Hematopoietic multipotent progenitor cell treated with erythropoietin and hydrocortisone succinate and interleukin-3 and kit ligand, for 15 days (in vitro differentiated cells): ENCODE measurements around the gene TGFBRAP1.
A peak's percentile ranks its signal among the peaks of the same experiment; 100 is the strongest.

Experiments used
- DNase-seq: peaks from one replicate; pipeline ENCODE4 v3.0.0-alpha.2; 2015; ENCODE audit warnings: low spot score

Gene TGFBRAP1

DNA sequence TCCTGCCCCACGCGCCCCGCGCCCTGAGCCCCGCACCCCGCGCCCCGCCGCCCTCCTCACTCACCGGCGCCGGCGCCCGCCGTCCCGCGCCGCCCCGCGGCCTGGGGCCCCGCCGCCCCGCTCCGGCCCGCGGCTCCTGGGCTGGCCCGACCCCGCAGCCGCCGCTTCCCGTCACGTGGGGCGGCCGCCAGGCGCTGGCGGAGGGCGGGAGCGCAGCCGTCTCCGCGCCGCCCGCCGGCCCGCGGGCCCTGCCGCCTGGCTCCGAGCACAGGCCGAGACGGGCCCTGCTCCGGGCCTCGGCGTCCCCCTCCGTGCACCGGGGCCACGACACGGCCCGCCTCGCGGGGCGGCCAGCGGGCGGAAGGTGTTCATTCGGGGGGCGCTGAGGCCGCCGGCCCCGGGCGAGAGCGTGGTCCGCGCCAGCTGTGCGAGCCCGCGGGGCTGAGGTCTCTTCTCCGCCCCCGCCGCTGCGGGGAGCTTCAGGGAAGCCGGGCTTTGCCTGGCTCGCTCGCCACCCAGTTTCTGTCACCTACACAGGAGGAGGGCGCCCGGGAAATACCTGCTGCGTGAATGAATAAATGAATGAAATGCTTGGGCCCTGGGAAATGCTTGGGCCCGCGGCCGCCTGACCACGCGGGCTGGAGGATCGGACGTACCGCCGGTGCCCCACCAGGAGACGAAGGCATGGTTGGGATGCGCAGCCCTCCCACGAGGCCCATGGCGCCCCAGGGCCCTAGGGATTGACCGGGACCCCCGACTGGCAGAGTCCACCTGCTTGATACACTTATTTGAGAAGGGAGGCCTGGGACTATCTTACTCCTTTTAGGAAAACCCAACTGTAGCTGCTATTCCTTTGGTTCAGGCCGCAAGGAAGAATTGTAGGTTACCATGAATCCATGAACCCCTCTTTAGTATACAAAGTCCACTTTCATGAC, at the start of gene TGFBRAP1:
TGFBRAP1 (minus strand) TSS at position 175 of the 935 bp plus-strand sequence. CDS start 21,434 bp downstream, outside the sequence.
- peak; percentile 58 for DNase-seq

DNA sequence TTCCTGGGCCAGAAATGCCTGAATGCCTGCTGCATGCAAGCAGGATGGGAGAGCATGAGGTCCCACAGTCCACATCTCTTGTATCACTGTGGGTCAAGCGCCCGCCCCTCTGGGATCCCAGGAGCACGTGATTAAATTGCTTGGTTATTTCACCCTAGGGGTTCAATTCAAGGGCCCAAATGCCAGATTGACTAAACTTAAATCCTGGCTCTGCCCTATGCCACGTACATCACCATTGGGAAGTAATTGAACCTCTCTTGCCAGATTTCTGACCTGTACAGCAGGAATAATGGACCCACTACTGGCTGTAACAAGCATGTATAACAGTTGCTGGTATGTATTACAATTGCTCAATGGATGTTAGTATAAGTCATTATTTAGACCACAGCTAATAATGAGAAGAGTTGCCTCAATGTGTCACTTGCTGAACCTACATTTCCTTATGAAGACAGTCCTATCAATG, 49.4 kb upstream of the TGFBRAP1 start:
- no peak for DNase-seq

DNA sequence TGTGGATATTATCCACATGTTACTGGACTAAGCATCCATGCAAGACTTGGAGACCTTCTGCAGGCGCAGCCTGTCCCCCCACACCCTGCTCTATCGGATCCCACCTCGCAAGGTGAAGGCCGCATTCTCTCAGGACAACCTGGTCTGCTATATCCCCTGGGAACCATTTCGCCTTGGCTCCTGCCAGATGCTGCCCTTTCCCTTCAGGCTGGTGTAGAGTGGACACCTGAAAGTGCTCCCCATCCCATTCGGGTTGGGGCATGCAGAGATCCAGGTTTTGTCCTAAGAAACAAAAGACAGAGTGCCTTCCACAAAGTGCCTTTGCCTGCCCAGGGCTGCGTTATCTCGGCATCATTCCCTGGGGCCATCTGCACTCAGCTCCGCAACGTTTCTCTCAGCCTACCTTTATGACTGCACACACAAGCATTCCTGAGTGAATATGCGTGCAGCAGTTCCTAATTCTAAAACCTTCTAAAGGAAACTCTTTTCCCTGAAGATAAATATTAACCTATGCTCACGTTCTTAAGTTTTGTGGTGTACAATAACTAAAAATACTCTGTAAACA, 48.8 kb upstream of the TGFBRAP1 start:
- no peak for DNase-seq

DNA sequence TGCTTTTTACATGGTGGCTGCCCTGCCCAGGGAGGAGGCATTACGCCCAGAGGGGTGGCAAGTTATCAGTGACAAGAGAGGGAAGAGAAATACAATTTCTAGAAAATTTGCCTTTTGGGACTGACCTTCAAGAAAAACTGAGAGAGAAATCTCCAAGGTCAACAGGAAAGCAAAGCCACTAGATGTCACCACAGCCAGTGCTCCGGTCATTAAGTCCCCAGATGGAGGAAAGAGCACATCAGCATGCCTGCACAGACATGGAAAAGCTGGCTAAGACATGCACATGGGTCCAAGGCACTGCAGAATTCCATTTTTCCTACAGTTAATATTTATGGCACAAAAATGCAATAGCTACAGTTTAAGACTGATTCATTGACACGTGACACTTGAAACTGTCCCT, 48.3 kb upstream of the TGFBRAP1 start:
- DNase-seq = peak; percentile 24

DNA sequence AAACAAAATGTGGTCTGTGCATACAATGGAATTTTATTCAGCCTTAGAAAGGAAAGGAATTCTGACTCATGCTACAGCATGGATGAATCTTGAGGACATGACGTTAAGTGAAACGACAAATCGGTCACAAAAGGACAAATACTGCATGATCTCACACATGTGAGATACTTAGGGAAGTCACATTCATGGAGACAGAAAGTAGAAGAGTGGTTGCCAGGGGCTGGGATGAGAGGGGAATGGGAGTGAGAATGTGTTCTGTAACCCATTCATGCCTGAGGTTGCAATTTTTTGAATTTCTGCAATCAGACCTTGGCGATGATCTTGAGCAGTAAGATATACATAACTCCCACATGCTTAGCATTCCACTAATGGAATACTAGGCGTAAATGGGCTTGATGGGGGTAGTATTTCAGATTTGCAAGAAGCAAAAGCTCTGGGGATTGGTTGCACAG, 47.3 kb upstream of the TGFBRAP1 start:
- no peak for DNase-seq

DNA sequence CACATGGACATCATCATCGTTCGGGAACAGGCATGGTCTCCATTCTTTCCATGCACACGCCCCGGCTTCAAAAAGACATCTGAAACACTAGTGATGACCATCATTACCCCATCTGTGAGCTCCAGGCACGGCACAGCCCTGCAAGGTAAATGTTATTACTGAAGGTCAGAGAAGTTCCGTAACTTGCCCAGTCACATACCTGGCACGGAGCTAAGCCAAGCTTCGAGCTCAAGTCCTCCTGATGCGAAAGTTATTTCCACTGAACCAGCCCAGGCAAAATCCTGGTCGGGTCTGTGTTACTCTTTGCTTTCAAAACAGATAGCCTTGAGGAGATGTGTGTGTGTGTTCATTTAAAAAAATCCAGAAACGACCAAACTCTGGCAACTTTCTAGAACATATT, 46.5 kb upstream of the TGFBRAP1 start:
- DNase-seq = no peak

- no peak for DNase-seq
Measured at GRCh38 chr2:105375001-105375561, 45.5 kb upstream of the TGFBRAP1 start.

GRCh38 chr2:105373895-105374401, 44.4 kb upstream of the TGFBRAP1 start:
- no peak for DNase-seq

GRCh38 chr2:105373344-105373781, 43.8 kb upstream of the TGFBRAP1 start:
- no peak for DNase-seq

DNA sequence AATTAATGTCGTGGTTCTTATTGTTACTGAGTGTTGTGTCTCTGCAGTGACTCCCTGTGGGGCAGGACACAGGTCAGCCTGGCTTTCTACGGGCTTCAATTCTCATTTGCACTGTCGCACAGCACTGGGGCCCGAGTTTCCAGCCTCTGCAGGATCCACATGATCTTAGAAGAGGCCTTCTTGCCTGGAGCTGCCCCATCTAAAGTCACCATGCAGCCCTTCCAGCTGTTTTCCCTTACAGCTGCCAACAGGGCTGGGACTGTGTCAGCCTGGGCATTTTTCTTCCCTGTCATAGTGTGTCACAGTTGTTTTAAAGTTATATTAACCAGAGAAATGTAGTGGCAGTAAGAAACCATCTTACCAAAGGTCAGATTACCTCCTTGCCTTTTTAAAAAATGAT, 42.3 kb upstream of the TGFBRAP1 start:
- DNase-seq = no peak

- no peak for DNase-seq
Measured at GRCh38 chr2:105371156-105371555, 41.6 kb upstream of the TGFBRAP1 start.

- peak; percentile 89 for DNase-seq
Measured at GRCh38 chr2:105369777-105370690, 40.5 kb upstream of the TGFBRAP1 start.

GRCh38 chr2:105368759-105369408, 39.3 kb upstream of the TGFBRAP1 start:
- no peak for DNase-seq

GRCh38 chr2:105365206-105365605, 35.7 kb upstream of the TGFBRAP1 start:
- no peak for DNase-seq

GRCh38 chr2:105364436-105365139, 35.1 kb upstream of the TGFBRAP1 start:
- no peak for DNase-seq

- DNase-seq = no peak
Measured at GRCh38 chr2:105362862-105363591, 33.5 kb upstream of the TGFBRAP1 start.

- no peak for DNase-seq
Measured at GRCh38 chr2:105361102-105361889, 31.8 kb upstream of the TGFBRAP1 start.

GRCh38 chr2:105358593-105358992, 29.1 kb upstream of the TGFBRAP1 start:
- DNase-seq = no peak

DNA sequence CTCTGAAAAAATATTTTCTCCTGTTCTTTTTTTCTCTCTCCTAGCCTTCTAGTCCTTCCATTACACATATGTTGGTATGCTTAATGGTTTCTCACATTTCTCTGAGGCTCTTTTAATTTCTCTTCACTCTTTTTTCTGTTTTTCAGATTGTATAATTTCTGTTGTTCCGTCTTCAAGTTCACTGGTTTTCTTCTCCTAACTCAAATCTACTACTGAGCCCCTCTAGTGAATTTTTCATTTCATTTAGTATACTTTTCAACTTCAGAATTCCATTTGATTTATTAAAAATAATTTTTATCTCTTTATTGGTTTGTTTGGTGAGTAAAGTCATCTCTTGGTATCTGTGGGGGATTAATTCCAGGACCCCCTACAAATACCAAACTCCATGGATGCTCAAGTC, 27.6 kb upstream of the TGFBRAP1 start:
- no peak for DNase-seq
